ENCODE results near the gene UPP2. TPM values are rescaled to one million over a fixed set of nuclear protein-coding genes. Genes with fewer than 3 reads are reported as not detected.

Gene UPP2
- total RNA-seq, 1 experiment from 2014 or later, result not detected

DNA sequence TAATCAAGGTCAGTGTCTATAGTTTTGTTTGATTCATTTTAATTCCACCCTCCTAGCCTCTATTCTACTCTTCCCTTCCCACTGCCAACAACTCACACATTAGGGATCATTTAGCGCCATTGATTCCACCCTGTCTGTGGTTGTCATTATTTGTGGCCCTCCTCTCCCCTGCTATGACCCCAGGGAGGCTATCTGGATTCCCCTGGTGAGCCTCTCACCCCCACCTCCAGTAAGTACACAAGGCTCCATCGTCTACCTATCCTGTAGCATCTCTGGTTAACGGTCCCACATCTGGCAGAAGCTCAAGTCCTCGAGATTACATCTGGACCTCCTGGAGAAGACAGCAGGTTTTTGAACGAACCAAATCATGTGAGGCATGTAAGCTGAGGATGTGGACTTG, 27.4 kb downstream of the UPP2 start:
- Histone ChIP-seq H4K8ac (replicated peaks; ENCODE audit: insufficient read length, low read depth, low read length) (no peak overlapping the region), H2BK5ac (ENCODE audit: insufficient read length, low read length) (no peak overlapping the region), H3K27ac (ENCODE audit: insufficient read length, low read depth, low read length) (no peak overlapping the region), H3K56ac (ENCODE audit: insufficient read length, low read depth, low read length) (no peak overlapping the region), H3K23ac (ENCODE audit: insufficient read length, low read depth, low read length) (no peak overlapping the region), H2BK120ac (ENCODE audit: low read depth, low read length, poor library complexity, severe bottlenecking) (no peak overlapping the region), H4K5ac (ENCODE audit: insufficient read length, low read depth, low read length) (no peak overlapping the region), H3K79me1 (ENCODE audit: insufficient read depth, low read depth, low read length, poor library complexity, severe bottlenecking) (no peaks in the 10 kb centered on the region), H3K9me3 (ENCODE audit: control insufficient read depth, low read depth, low read length) (no peaks in the 10 kb centered on the region), H3K4ac (ENCODE audit: low read depth, low read length) (no peak overlapping the region), H3K9ac (ENCODE audit: extremely low read depth, insufficient read length, low read length) (no peak overlapping the region), H2AK5ac (ENCODE audit: insufficient read length, low read length) (no peak overlapping the region), H3K79me2 (ENCODE audit: insufficient read depth, low read length) (no peaks in the 10 kb centered on the region), H3K4me2 (ENCODE audit: insufficient read depth, insufficient read length, low read length) (no peak overlapping the region), H3T11ph (ENCODE audit: low read length) (no peak overlapping the region), H2BK12ac (ENCODE audit: insufficient read length, low read depth, low read length) (no peak overlapping the region), H4K91ac (ENCODE audit: insufficient read length, low read depth, low read length) (no peak overlapping the region), H4K20me1 (ENCODE audit: control insufficient read depth, insufficient read depth, insufficient read length) (no peaks in the 10 kb centered on the region), H2BK15ac (ENCODE audit: low read depth, low read length) (no peak overlapping the region), H3K14ac (ENCODE audit: insufficient read depth, low read length) (no peak overlapping the region), H3K4me1 (ENCODE audit: insufficient read depth, low read length) (peaks cover 2% of the 10 kb centered on the region; the same call in 1 of the 2 replicates), H3K18ac (ENCODE audit: insufficient read length, low read depth, low read length) (no peak overlapping the region), H3K23me2 (ENCODE audit: insufficient read length, low read depth, low read length, poor library complexity, severe bottlenecking) (no peaks in the 10 kb centered on the region), H2AFZ (ENCODE audit: low read length) (no peak overlapping the region), H3K27me3 (ENCODE audit: insufficient read depth, low read length) (no peaks in the 10 kb centered on the region), H2BK20ac (ENCODE audit: low read depth, low read length, poor library complexity, severe bottlenecking) (no peak overlapping the region)
- no CpG with 5 or more reads among the region's 5 CpGs for WGBS (ENCODE audit: extremely low coverage, insufficient read length, low lambda C conversion rate)
- no peaks in the 10 kb centered on the region for H3K36me3 Mint-ChIP-seq (ENCODE audit: insufficient read depth in 1 of 3, low read depth in 3 of 3)
- H3K9me3 Mint-ChIP-seq, result no peaks in the 10 kb centered on the region; a peak in 1 of 5 replicates
- H3K4me3 Mint-ChIP-seq, result no peak overlapping the region
- H3K27ac Mint-ChIP-seq, result no peak overlapping the region; a peak in 2 of 7 replicates
- H3K4me1 Mint-ChIP-seq, result peaks cover 16% of the 10 kb centered on the region in 2 experiments
- H3K27me3 Mint-ChIP-seq (ENCODE audit: low read depth), result no peaks in the 10 kb centered on the region
- DNase-seq, result no peak
- TF ChIP-seq, protein P1, sequence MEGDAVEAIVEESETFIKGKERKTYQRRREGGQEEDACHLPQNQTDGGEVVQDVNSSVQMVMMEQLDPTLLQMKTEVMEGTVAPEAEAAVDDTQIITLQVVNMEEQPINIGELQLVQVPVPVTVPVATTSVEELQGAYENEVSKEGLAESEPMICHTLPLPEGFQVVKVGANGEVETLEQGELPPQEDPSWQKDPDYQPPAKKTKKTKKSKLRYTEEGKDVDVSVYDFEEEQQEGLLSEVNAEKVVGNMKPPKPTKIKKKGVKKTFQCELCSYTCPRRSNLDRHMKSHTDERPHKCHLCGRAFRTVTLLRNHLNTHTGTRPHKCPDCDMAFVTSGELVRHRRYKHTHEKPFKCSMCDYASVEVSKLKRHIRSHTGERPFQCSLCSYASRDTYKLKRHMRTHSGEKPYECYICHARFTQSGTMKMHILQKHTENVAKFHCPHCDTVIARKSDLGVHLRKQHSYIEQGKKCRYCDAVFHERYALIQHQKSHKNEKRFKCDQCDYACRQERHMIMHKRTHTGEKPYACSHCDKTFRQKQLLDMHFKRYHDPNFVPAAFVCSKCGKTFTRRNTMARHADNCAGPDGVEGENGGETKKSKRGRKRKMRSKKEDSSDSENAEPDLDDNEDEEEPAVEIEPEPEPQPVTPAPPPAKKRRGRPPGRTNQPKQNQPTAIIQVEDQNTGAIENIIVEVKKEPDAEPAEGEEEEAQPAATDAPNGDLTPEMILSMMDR (conservative IDR thresholded peaks at IDR 0.05), result no peak
